HG03460 (cell line): ENCODE data around the gene ELMO1.

Experiments
- ATAC-seq: cut with Tn5 transposase; IDR thresholded peaks from one replicate; pipeline ENCODE4 v1.9.1; 2021; ENCODE audit not compliant: unreplicated experiment

ELMO1 gene

DNA sequence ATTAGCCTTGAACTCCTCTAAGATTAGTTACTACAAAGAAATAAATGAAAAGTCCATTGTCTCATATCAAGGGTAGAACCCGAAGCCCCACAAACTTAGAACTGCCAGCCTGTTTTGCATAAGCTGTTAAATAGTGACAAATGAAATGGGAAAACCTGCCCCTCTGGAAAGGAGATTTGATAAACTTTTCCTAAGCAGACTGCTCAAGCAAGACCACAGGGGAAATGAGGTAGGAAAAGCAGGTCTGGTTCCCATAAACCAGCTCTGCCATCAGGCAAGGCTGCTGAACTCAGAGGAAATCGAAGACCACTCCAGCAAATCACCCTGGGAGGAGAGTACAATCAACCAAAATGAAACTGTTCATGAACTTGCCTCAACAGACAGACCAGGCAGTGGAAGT lies 542.8 kb downstream of the ELMO1 start:
- ATAC-seq: no peak

DNA sequence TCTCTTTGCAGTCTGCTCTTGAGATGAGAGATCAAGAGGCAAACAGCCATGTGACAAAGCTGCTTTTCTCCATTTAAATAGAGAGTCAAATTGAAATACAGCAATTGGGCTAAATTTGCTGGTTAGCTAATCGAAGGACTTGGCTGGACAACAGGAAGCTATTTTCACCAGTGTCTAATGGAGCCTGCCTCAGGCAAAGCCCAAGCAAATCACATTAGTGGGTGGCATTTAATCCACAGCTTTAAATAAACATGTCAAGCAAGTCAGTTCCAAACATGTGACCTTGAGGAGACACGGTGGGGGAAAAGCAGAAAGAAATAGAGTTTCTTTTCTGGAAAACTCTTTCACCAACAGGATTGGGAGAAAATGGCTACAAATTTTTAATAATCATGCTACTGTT lies 543.9 kb downstream of the ELMO1 start:
- ATAC-seq: no peak

DNA sequence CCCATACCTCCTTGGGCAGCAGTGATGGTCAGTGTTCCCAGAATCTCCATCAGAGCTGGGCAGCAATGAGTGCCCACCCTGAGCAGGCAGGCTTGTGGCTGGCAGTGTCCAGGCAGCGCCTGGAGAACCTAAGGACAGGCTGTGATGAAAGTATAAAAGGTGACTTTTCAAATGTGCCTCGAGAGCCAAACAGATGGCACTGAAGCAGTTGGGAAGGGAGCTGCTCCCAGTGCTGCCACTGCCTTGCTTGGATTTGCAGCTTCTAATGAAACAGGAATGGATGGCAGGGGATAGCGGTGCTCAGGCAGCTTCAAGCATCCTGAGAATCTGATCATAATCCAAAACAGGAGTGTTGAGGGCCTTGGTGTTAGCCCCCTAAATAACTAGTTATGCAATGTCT lies 544.6 kb downstream of the ELMO1 start:
- no peak for ATAC-seq

DNA sequence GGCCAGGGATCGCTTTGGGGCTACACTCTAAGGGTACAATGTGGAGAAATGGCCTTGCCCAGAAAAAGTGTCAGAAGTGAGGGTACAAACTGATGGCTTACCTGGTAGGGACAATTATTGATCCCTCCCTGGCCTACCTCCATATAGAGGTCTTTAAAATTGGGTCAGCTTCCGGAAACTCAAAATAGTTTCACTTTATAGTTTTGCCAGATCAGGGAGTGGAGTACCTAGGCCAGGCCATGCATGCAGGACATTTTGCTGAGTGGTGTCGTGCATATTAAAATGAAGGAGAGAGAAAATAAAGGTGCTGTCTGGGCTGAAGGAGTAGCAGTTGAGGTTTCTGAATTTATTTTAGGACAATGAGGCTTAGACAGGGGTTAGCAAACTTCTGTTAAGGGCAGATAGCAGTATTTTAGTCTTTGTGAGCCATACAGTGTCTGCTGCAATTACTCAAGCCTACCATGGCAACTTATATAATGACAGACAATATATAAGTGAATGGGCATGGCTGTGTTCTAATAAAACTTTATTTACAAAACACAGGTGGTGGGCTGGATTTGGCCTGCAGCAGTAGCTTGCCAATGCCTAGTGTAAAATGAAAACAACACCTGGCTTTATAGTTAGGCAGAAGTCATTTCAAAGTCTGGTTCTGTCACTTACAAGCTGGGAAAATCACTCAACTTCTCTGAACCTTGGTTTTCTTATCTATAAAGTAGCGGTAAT lies 547.5 kb downstream of the ELMO1 start:
- ATAC-seq: no peak

DNA sequence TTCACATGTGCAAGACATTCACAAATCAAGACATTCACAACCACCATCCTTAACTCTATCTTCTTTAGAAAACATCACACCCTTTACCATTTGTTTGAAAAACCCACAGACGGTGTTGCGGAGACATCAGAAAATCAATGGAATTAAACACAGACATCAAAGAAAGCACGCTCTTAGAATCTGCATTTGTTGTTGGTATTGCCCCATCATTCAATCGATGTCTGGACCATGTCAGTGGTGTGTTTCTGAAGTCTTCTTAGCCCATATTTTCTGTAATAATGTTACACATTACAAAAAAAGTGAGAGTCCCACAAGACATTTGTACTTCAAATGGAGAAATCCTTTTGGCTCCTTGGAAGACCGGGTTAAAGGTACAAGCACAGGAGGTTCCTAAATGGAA lies 550.5 kb downstream of the ELMO1 start:
- no peak for ATAC-seq

GRCh38 chr7:36896956-36897590 lies 551.6 kb downstream of the ELMO1 start:
- ATAC-seq: no peak

GRCh38 chr7:36896418-36896817 lies 552.2 kb downstream of the ELMO1 start:
- no peak for ATAC-seq

GRCh38 chr7:36895192-36895591 lies 553.5 kb downstream of the ELMO1 start:
- ATAC-seq: no peak

DNA sequence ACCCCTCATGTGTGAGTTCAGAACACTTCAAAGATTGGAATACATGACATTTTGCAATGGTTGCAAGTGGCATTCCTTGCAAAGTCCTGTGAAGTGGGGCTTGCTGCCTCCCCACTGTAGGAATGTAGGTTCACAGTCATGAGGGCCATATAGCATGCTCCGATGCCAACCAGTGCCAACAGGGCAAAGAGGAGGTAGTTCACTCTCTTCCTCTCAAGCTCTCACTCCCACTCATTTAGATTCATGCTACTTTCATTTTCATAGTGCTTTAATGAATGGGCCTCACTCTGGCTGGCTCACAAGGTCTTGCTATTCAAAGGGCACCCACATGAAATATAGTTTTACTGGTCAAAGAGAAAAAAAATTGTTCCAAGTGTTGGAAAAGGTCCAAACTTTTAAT lies 554.5 kb downstream of the ELMO1 start:
- peak; percentile 50 for ATAC-seq

- ATAC-seq: no peak
These were observed 559.5 kb downstream of the ELMO1 start for GRCh38 chr7:36889182-36889581.

DNA sequence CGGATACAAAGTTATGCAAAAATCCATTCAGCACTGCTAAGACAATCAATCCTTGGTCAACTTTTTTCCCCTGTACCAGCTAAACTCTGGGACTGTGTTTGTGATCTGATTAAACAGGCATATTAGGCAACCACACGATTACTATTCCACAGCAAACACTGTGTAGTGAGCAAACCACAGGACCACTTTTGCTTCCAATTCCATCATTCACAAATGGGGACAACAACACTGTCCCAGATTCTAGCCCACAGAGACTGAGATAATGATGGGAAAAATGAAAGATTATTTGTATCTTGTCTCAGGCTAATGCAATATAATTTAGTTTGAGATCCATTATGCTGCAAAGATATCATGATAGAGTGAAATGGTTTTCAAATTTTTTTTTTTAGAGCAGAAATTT lies 560.7 kb downstream of the ELMO1 start:
- ATAC-seq: no peak

DNA sequence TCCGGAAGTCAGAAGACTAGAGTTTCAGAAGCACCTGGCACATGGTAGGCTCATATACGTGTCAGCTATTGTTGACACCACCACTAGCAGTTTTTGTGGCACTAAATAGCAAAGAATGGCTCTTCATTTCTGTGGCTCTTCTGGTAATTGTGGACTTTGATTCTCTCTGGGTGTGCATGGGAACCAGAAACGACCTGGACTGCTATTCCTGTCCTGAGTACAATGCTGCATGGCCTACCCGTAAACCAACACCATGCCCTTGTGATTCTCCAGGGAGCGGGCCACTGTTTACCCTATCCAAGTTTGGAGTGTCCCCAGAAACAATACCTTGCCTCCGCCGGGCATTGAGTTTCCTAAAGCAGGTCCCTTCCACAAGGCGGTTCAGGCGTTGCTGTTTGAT lies 561.4 kb downstream of the ELMO1 start:
- no peak for ATAC-seq

DNA sequence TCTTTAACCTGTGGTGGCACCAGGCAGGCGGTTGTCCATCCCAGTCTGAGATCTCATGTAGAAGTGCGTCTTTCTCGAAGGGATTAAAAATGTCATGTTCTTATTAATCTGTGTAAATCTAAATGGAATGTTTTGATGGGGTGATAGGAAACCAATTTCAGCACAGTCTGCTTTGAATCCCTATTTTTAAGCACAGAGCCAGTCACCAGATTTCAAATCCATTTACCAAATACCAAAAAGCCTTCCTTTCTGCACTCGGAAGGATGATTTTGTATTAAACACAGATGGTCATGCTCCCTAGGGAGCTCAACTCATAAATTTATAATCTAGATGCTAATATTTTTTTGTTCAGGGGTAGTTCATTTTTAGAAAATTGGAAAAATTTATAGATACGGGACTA lies 563.8 kb downstream of the ELMO1 start:
- no peak for ATAC-seq

DNA sequence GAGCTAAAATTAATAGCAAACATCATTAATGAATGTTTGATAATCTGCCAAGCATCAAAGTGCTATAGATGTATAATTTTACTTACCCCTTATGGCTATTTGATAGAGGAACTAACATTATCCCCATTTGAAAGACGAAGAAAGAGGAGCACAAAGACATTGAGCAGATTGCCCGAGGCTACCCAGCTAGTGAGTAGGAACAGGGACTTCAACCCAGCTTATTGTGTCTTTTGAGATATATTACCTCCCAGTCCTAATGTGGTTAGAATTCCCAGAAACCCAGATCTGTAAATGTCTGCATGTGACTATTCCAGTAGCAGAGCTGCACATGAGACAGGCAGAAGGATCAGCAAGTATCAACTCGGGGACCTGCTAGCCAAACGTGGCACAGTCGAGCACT lies 564.3 kb downstream of the ELMO1 start:
- no peak for ATAC-seq

DNA sequence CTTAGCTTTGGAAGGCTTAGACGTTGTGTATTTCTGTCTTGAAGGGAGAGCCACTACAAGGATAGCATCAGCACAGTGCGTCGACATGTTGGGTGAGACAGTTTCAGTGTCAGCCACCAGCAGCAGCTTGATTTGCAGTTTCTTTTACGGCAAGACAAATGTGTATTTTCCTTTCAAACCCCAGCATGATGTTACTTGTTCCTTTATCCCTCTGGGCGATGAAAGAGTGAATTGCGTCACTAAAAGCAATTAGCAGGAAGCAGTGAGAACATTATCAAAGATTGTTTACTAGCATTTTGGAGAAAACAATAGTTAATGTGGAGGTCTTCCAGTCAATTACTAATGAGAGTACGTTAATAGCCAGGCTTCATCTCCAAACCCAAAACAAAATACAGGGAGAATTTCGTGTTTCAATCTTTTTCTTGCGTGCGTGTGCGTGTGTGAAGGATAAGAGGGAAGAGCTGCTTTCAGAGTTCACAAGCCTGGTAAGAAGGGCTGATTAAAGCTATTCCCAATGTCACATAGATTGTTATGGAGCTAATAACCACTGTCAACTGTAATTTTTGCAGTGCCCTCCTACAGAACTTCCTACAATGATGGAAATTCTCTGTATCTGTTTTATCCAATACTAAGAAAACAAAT lies 567.3 kb downstream of the ELMO1 start:
- ATAC-seq: no peak

DNA sequence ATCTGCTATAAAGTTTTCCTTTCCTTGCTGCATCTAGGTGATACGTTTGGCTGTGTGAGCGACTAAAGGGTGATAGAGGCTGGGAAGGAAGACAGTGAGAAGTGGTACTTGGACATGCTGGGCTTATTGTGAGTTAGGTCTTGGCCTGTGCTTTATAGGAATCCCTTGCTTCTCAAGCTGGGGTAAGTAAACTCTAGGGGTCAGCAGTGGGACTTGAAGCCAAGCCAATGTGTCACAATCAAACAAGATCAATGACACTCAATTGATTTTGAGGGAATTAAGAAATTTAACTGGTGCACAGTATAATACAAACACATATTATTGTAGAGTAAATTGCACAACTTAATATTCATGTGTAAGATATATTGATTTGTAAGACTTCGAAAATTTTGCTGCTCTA lies 568.6 kb downstream of the ELMO1 start:
- ATAC-seq: no peak

GRCh38 chr7:36879021-36879420 lies 569.6 kb downstream of the ELMO1 start:
- ATAC-seq: no peak

DNA sequence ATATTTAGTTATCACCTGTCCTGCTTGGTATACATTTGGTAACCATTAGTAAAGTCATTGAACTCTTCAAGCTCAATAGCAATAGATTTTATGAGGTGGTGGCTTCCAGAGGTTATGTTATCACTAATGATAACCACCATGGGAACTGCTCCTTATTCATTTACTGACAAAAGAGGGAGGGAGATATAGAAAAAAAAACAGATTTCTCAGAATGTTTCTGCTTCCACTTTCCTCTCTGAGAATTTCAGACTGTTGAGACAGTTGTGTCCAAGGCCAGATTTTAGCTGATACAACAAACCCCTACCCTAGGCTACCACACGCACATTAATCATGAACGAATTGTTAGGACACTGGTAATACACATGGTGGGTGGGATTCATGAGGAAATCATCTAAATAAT lies 570.4 kb downstream of the ELMO1 start:
- ATAC-seq: no peak

DNA sequence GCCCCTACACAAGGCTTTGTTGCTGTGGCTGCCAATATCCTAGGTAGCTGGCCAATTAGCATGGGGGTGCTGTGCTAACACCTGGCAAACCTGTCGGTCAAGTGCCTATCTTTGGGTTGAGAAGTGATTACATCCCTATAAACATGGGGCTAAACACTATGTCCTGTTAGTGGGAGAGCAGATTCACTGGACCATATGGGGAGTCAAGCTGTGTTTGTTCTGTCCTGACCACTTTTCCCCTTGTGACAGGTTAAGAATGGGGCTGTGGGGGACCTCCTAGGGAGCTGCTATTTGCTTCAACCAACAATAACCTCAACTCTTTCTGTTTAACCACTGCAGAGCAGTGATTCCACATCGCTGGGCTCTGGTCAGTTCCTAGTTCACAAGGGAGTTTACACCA lies 572.9 kb downstream of the ELMO1 start:
- no peak for ATAC-seq

GRCh38 chr7:36874041-36874440 lies 574.6 kb downstream of the ELMO1 start:
- ATAC-seq: no peak

DNA sequence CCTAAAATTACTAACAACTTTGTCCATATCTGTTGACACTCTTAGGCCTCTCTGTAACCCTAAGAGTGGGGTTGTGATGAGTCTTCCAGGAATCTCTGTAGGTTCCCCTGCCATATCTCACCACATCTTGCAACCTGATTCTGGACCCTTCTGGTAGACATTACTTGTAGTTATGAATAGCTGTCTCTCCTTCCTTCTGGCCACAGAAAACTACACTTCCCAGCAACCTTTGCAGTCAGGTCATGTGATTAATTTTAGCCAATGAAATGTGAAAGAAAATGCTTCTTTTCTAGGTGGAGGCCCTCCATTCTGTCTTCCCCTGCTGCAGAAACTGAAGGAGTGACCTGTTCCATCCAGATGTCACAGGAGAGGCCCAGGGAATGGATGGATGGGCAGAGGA lies 576.8 kb downstream of the ELMO1 start:
- ATAC-seq: no peak

DNA sequence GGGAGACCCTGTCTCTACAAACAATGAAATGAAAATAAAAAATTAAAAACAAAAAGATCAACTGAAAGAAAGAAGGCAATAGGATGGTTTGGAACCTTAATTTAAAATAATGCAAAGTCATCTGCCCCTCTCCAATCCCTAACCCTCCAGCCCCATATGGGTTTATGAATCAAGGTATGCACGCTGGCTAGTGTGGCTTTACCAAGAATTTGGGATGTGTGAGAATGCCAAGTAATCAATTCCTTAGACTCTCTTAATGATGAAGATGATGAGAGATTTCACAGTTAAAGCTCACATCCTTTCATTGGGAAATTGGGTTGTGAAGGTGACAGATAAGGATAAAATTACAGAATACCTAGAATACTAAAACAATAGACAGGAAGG lies 577.3 kb downstream of the ELMO1 start:
- ATAC-seq: no peak
